ENCODE data around the gene GALNT2. TPM values are rescaled to one million over a fixed set of nuclear protein-coding genes. Genes with fewer than 3 reads are reported as not detected.

The GALNT2 gene
- polyA plus RNA-seq, 1 of the 3 experiments (the other 2 are of a cell fraction), result 118 TPM

DNA sequence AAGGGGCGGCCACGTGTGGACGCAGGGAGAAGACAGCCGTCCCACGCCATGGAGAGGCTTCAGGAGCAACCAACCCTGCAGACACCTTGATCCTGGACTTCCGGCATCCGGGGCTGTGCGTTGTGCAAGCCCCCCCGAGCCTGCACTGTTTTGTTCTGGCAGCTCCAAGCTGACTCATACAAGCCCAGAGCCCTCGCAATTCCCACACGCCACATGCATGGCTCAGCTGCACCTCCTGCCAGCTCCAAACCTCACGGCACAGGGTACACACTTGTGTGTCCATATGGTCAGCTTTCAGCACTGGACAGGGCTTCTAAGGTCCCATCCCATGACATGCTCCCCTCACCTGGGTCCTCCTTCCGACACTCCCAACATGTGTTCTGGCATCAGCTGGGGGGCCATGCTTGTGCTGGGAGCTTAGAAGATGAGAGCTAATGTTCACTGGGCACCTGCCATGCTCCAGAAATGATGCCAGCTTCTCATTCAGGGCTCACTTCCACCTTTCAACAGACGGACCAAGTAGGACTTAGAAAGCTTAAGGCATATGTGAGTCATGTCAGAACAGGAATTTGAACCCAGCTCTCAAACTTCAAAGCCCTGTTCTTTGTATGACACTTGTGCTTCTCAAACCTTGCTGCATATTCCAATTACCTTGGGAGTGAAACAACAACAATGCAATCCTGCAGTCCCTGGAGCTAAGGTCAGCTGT, 221.8 kb downstream of the GALNT2 start:
- Histone ChIP-seq H4K20me1 (ENCODE audit: insufficient read depth) (no peaks in the 10 kb centered on the region), H2AFZ (ENCODE audit: low read depth) (no peak overlapping the region), H3K4me2 (no peak overlapping the region), H3K9ac (no peak overlapping the region), H3K27me3 (ENCODE audit: insufficient read depth) (no peaks in the 10 kb centered on the region), H3K27ac (ENCODE audit: low read depth in 2 of 2, low read length in 1 of 2) (no peak overlapping the region), H3F3A (replicated peaks; ENCODE audit: insufficient read depth) (no peaks in the 10 kb centered on the region), H3K4me1 (ENCODE audit: control insufficient read depth in 1 of 2, insufficient read depth in 2 of 2, low read depth in 1 of 2, low read length in 1 of 2) (peaks cover 0 to 6% of the 10 kb centered on the region in 2 experiments; a peak in 1 of 4 replicates), H3K9me2 (no peaks in the 10 kb centered on the region), H3K36me3 (replicated peaks in 1 of 2; ENCODE audit: control insufficient read depth in 1 of 2, insufficient read depth in 2 of 2, low read length in 1 of 2) (no peaks in the 10 kb centered on the region), H3K9me3 (no peaks in the 10 kb centered on the region), H3K79me2 (ENCODE audit: insufficient read depth) (no peaks in the 10 kb centered on the region), H3K4me3 (ENCODE audit: low read depth in 2 of 2, low read length in 1 of 2) (no peak overlapping the region)
- ChIA-PET CTCF (no interaction called here), POLR2A (interaction anchor here (0.6 kb wide), 1 partner anchor 26 kb away, joined by 3 read pairs; no protein-coding TSS in a partner anchor)
- whole genome bisulfite sequencing (ENCODE audit: low lambda C conversion rate), result 63% methylated on average over 2 of the region's 14 CpGs
- TF ChIP-seq, protein P1, sequence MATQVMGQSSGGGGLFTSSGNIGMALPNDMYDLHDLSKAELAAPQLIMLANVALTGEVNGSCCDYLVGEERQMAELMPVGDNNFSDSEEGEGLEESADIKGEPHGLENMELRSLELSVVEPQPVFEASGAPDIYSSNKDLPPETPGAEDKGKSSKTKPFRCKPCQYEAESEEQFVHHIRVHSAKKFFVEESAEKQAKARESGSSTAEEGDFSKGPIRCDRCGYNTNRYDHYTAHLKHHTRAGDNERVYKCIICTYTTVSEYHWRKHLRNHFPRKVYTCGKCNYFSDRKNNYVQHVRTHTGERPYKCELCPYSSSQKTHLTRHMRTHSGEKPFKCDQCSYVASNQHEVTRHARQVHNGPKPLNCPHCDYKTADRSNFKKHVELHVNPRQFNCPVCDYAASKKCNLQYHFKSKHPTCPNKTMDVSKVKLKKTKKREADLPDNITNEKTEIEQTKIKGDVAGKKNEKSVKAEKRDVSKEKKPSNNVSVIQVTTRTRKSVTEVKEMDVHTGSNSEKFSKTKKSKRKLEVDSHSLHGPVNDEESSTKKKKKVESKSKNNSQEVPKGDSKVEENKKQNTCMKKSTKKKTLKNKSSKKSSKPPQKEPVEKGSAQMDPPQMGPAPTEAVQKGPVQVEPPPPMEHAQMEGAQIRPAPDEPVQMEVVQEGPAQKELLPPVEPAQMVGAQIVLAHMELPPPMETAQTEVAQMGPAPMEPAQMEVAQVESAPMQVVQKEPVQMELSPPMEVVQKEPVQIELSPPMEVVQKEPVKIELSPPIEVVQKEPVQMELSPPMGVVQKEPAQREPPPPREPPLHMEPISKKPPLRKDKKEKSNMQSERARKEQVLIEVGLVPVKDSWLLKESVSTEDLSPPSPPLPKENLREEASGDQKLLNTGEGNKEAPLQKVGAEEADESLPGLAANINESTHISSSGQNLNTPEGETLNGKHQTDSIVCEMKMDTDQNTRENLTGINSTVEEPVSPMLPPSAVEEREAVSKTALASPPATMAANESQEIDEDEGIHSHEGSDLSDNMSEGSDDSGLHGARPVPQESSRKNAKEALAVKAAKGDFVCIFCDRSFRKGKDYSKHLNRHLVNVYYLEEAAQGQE (IDR thresholded peaks at IDR 0.05; ENCODE audit: low read depth, low read length), result peak; percentile 83
- TF ChIP-seq SMC3 (IDR thresholded peaks at IDR 0.05; ENCODE audit: low read depth, low read length), result no peak
- no peak for DNase-seq

DNA sequence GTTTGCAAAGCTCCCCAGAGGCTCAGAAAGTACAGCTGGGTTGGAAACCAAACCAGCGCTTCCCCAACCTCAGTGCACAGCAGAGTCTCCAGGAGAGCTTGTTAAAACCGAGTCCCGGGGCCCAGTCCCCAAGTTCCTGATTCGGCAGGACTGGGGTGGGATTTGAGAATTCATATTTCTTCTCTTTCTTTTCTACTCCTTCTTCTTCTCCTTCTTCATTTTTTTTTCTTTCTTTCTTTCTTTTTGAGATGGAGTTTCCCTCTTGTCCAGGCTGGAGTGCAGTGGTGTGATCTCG, 222.3 kb downstream of the GALNT2 start:
- H3K27me3 ChIP-seq (ENCODE audit: insufficient read depth), result no peaks in the 10 kb centered on the region
- H3K36me3 ChIP-seq (replicated peaks in 1 of 2; ENCODE audit: control insufficient read depth in 1 of 2, insufficient read depth in 2 of 2, low read length in 1 of 2), result no peaks in the 10 kb centered on the region
- no peaks in the 10 kb centered on the region for H4K20me1 ChIP-seq (ENCODE audit: insufficient read depth)
- peaks cover 0 to 6% of the 10 kb centered on the region in 2 experiments; a peak in 1 of 4 replicates for H3K4me1 ChIP-seq (ENCODE audit: control insufficient read depth in 1 of 2, insufficient read depth in 2 of 2, low read depth in 1 of 2, low read length in 1 of 2)
- no peaks in the 10 kb centered on the region for H3K9me2 ChIP-seq
- H3K9ac ChIP-seq, result no peak overlapping the region
- no peaks in the 10 kb centered on the region for H3K9me3 ChIP-seq
- TF ChIP-seq RXRA (IDR thresholded peaks at IDR 0.05; ENCODE audit: borderline replicate concordance, low read depth) (no peak), RAD21 (IDR thresholded peaks at IDR 0.05; ENCODE audit: low read length) (no peak), NRF1 (IDR thresholded peaks at IDR 0.05; ENCODE audit: low read depth, low read length) (no peak), FOXJ3 (CRISPR knock-in tag; IDR thresholded peaks at IDR 0.05) (no peak), NFIC (IDR thresholded peaks at IDR 0.05; ENCODE audit: borderline replicate concordance) (no peak), MXI1 (IDR thresholded peaks at IDR 0.05; ENCODE audit: low read depth, low read length) (no peak), PBX3 (IDR thresholded peaks at IDR 0.05) (no peak)
- TF ChIP-seq, protein P1 (IDR thresholded peaks at IDR 0.05; ENCODE audit: low read depth, low read length), result no peak
- TF ChIP-seq, protein P2, sequence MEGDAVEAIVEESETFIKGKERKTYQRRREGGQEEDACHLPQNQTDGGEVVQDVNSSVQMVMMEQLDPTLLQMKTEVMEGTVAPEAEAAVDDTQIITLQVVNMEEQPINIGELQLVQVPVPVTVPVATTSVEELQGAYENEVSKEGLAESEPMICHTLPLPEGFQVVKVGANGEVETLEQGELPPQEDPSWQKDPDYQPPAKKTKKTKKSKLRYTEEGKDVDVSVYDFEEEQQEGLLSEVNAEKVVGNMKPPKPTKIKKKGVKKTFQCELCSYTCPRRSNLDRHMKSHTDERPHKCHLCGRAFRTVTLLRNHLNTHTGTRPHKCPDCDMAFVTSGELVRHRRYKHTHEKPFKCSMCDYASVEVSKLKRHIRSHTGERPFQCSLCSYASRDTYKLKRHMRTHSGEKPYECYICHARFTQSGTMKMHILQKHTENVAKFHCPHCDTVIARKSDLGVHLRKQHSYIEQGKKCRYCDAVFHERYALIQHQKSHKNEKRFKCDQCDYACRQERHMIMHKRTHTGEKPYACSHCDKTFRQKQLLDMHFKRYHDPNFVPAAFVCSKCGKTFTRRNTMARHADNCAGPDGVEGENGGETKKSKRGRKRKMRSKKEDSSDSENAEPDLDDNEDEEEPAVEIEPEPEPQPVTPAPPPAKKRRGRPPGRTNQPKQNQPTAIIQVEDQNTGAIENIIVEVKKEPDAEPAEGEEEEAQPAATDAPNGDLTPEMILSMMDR (IDR thresholded peaks at IDR 0.05), result no peak
- TF ChIP-seq, protein P3, sequence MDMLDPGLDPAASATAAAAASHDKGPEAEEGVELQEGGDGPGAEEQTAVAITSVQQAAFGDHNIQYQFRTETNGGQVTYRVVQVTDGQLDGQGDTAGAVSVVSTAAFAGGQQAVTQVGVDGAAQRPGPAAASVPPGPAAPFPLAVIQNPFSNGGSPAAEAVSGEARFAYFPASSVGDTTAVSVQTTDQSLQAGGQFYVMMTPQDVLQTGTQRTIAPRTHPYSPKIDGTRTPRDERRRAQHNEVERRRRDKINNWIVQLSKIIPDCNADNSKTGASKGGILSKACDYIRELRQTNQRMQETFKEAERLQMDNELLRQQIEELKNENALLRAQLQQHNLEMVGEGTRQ (IDR thresholded peaks at IDR 0.05; ENCODE audit: borderline replicate concordance, low read depth, low read length), result no peak
- no peak overlapping the region for H3K27ac ChIP-seq (ENCODE audit: low read depth in 2 of 2, low read length in 1 of 2)
- DNase-seq, result no peak
- H2AFZ ChIP-seq (ENCODE audit: low read depth), result no peak overlapping the region
- POLR2A ChIA-PET, result interaction anchor here (0.6 kb wide), 1 partner anchor 26 kb away, joined by 3 read pairs; no protein-coding TSS in a partner anchor
- WGBS (ENCODE audit: low lambda C conversion rate), result 78% methylated on average over 5 of the region's 5 CpGs
- no peak overlapping the region for H3K4me2 ChIP-seq
- H3F3A ChIP-seq (replicated peaks; ENCODE audit: insufficient read depth), result no peaks in the 10 kb centered on the region
- CTCF ChIA-PET, result no interaction called here
- H3K79me2 ChIP-seq (ENCODE audit: insufficient read depth), result no peaks in the 10 kb centered on the region
- no peak overlapping the region for H3K4me3 ChIP-seq (ENCODE audit: low read depth in 2 of 2, low read length in 1 of 2)
